H1 (cell line): ENCODE results near the gene CPZ. TPM values are rescaled to one million over a fixed set of nuclear protein-coding genes. Genes with fewer than 3 reads are reported as not detected.

ENCODE experiments used
- CTCF ChIA-PET: fragments of 300-600 bp; sonication (Branson Sonifier 250); formaldehyde crosslinking; loops from one replicate; lab custom pipeline; 2021; ENCODE audit not compliant: partially characterized antibody; lab: Charles Lee
- POLR2A ChIA-PET: fragments of 300-600 bp; sonication (Branson Sonifier 250); formaldehyde crosslinking; loops from one replicate; lab custom pipeline; 2021; ENCODE audit warnings: inconsistent platforms; ENCODE audit not compliant: partially characterized antibody; lab: Charles Lee
- DNase-seq, 2 experiments: peaks; one replicate each; pipeline versions ENCODE4 v3.0.0 to v3.0.0-alpha.2; 2010 to 2022; ENCODE audit warnings: low spot score in 2 of 2, low read depth in 1 of 2, mixed read lengths in 1 of 2
- FAIRE-seq: peaks from 2 replicates; lab custom pipeline; 2011; peaks lifted over from hg19 to GRCh38; lab: Jason Lieb, UNC
- H2AFZ ChIP-seq: 2 replicates; pipeline ENCODE4 v1.8.1; 2012; ENCODE audit warnings: low read length, inconsistent platforms
- H2AK5ac ChIP-seq: 2 replicates; pipeline ENCODE4 v1.6.1; 2013; ENCODE audit warnings: low read depth, low read length
- H2BK120ac ChIP-seq: replicated peaks from 2 replicates; pipeline ENCODE3; 2013; ENCODE audit warnings: low read depth, low read length, inconsistent platforms
- H2BK12ac ChIP-seq: 2 replicates; pipeline ENCODE4 v1.6.1; 2013; ENCODE audit warnings: low read depth, low read length
- H2BK15ac ChIP-seq: 2 replicates; pipeline ENCODE4 v1.6.1; 2013; ENCODE audit warnings: low read length
- H2BK20ac ChIP-seq: 2 replicates; pipeline ENCODE4 v1.6.1; 2013; ENCODE audit warnings: low read length
- H2BK5ac ChIP-seq: 2 replicates; pipeline ENCODE4 v1.6.1; 2013; ENCODE audit warnings: low read depth, low read length
- H3K14ac ChIP-seq: 2 replicates; pipeline ENCODE4 v1.6.1; 2013; ENCODE audit warnings: inconsistent platforms; ENCODE audit not compliant: insufficient read length
- H3K18ac ChIP-seq: 2 replicates; pipeline ENCODE4 v1.6.1; 2013; ENCODE audit warnings: low read length; ENCODE audit errors: extremely low read depth
- H3K23ac ChIP-seq: 2 replicates; pipeline ENCODE4 v1.6.1; 2013; ENCODE audit warnings: inconsistent platforms; ENCODE audit not compliant: insufficient read length
- H3K23me2 ChIP-seq: 2 replicates; pipeline ENCODE4 v1.6.1; 2013; ENCODE audit warnings: low read depth, low read length
- H3K27ac ChIP-seq: 2 replicates; pipeline ENCODE4 v1.6.1; 2011; ENCODE audit warnings: low read depth, low read length, inconsistent platforms
- H3K27me3 ChIP-seq, 4 experiments: replicated peaks in 1 of 4; 1 replicate in 1 of 4; 2 replicates in 3 of 4; pipeline versions ENCODE4 v1.6.1 to v1.8.1; 2011 to 2013; ENCODE audit warnings: low read length in 3 of 4, mild to moderate bottlenecking in 3 of 4, inconsistent platforms in 2 of 4, mixed read lengths in 2 of 4, moderate library complexity in 1 of 4; ENCODE audit not compliant: control insufficient read depth in 3 of 4, insufficient read depth in 3 of 4; ENCODE audit errors: extremely low read depth in 1 of 4
- H3K36me3 ChIP-seq, 4 experiments: 2 replicates each; pipeline versions ENCODE4 v1.6.1 to v1.8.1; 2011 to 2013; ENCODE audit warnings: mild to moderate bottlenecking in 4 of 4, low read length in 3 of 4, moderate library complexity in 2 of 4, control low read depth in 1 of 4, inconsistent platforms in 1 of 4; ENCODE audit not compliant: insufficient read depth in 4 of 4, control insufficient read depth in 2 of 4
- H3K4ac ChIP-seq: replicated peaks from 2 replicates; pipeline ENCODE3; 2013; ENCODE audit warnings: low read length, low read depth, mixed read lengths, inconsistent platforms; ENCODE audit not compliant: insufficient read length
- H3K4me1 ChIP-seq, 4 experiments: replicated peaks in 1 of 4; 1 replicate in 1 of 4; 2 replicates in 3 of 4; pipeline versions ENCODE4 v1.6.1 to v1.8.1; 2011 to 2013; ENCODE audit warnings: low read length in 3 of 4, inconsistent platforms in 2 of 4, mixed read lengths in 1 of 4; ENCODE audit not compliant: insufficient read depth in 4 of 4, control insufficient read depth in 3 of 4
- H3K4me2 ChIP-seq, 2 experiments: 2 replicates each; pipeline versions ENCODE4 v1.6.1 to v1.8.1; 2011 to 2013; ENCODE audit warnings: low read depth in 2 of 2, low read length in 2 of 2, control low read depth in 1 of 2, inconsistent platforms in 1 of 2, mild to moderate bottlenecking in 1 of 2; ENCODE audit not compliant: insufficient read depth in 1 of 2
- H3K4me3 ChIP-seq, 4 experiments: fragments of 200-600, 300-600 bp in 1 of 4; sonication (generic), shearing (Covaris generic), sonication (Bioruptor Twin) in 1 of 4; 2 replicates each; pipeline versions ENCODE4 v1.5.1 to v1.8.1; 2011 to 2016; ENCODE audit warnings: low read length in 4 of 4, low read depth in 3 of 4, control low read depth in 2 of 4, inconsistent platforms in 2 of 4, mild to moderate bottlenecking in 2 of 4, mixed read lengths in 1 of 4, moderate library complexity in 1 of 4; ENCODE audit not compliant: insufficient read depth in 2 of 4; ENCODE audit errors: extremely low read depth in 1 of 4
- H3K56ac ChIP-seq: replicated peaks from 2 replicates; pipeline ENCODE3; 2013; ENCODE audit warnings: low read depth, mild to moderate bottlenecking, mixed read lengths, low read length, inconsistent platforms; ENCODE audit not compliant: insufficient read length
- H3K79me1 ChIP-seq: 2 replicates; pipeline ENCODE4 v1.6.1; 2013; ENCODE audit warnings: low read depth, low read length, control low read depth
- H3K79me2 ChIP-seq, 2 experiments: 2 replicates each; pipeline versions ENCODE4 v1.6.1 to v1.8.1; 2012 to 2013; ENCODE audit warnings: low read length in 2 of 2, mild to moderate bottlenecking in 2 of 2, inconsistent platforms in 1 of 2; ENCODE audit not compliant: insufficient read depth in 2 of 2, control insufficient read depth in 1 of 2
- H3K9ac ChIP-seq, 4 experiments: replicated peaks in 1 of 4; 1 replicate in 1 of 4; 2 replicates in 3 of 4; pipeline versions ENCODE4 v1.6.1 to v1.8.1; 2011 to 2013; ENCODE audit warnings: low read depth in 3 of 4, low read length in 3 of 4, control low read depth in 2 of 4, mild to moderate bottlenecking in 2 of 4, moderate library complexity in 2 of 4, inconsistent platforms in 1 of 4; ENCODE audit errors: extremely low read depth in 1 of 4
- H3K9me3 ChIP-seq, 2 experiments: 2 replicates each; pipeline versions ENCODE4 v1.6.1 to v1.8.1; 2012 to 2013; ENCODE audit warnings: mild to moderate bottlenecking in 2 of 2, moderate library complexity in 2 of 2, control low read depth in 1 of 2, inconsistent platforms in 1 of 2, low read depth in 1 of 2, low read length in 1 of 2, mixed read lengths in 1 of 2; ENCODE audit not compliant: insufficient read depth in 2 of 2
- H4K20me1 ChIP-seq, 2 experiments: replicated peaks in 1 of 2; 2 replicates each; pipeline versions ENCODE3 to v1.8.1; 2011 to 2013; ENCODE audit warnings: inconsistent platforms in 2 of 2, low read length in 2 of 2, mild to moderate bottlenecking in 1 of 2; ENCODE audit not compliant: insufficient read depth in 2 of 2, control insufficient read depth in 1 of 2
- H4K5ac ChIP-seq: 2 replicates; pipeline ENCODE4 v1.6.1; 2013; ENCODE audit warnings: low read length, low read depth, mixed read lengths, inconsistent platforms; ENCODE audit not compliant: insufficient read length
- H4K8ac ChIP-seq: 2 replicates; pipeline ENCODE4 v1.8.0; 2013; ENCODE audit warnings: mild to moderate bottlenecking, moderate library complexity, low read length, inconsistent platforms; ENCODE audit not compliant: insufficient read depth; ENCODE audit errors: extremely low read depth
- H4K91ac ChIP-seq: replicated peaks from 2 replicates; pipeline ENCODE3; 2013; ENCODE audit warnings: low read length, mixed read lengths, inconsistent platforms; ENCODE audit not compliant: insufficient read length
- HDAC2 ChIP-seq, 2 experiments: fragments of 300-600 bp in 1 of 2; sonication (generic) in 1 of 2; IDR thresholded peaks; 2 replicates each; pipeline ENCODE4 v1.6.1; 2011 to 2012; ENCODE audit warnings: low read depth in 2 of 2, low read length in 2 of 2, mild to moderate bottlenecking in 2 of 2, moderate library complexity in 2 of 2, borderline replicate concordance in 1 of 2, inconsistent platforms in 1 of 2
- JUND ChIP-seq: IDR thresholded peaks from 2 replicates; pipeline ENCODE4 v1.6.1; 2011; ENCODE audit warnings: mild to moderate bottlenecking, improper control_type of control experiment, low read length
- KDM1A ChIP-seq: fragments of 200-600, 300-600 bp; sonication (generic); IDR thresholded peaks from 2 replicates; pipeline ENCODE4 v1.7.1; 2016; ENCODE audit warnings: mild to moderate bottlenecking, low read length, borderline replicate concordance
- POU5F1 ChIP-seq: IDR thresholded peaks from 2 replicates; pipeline ENCODE4 v1.6.1; 2011; ENCODE audit warnings: low read depth, mild to moderate bottlenecking, low read length, moderate library complexity
- RFX5 ChIP-seq: IDR thresholded peaks from 2 replicates; pipeline ENCODE4 v1.6.1; 2011; ENCODE audit warnings: low read depth, low read length, improper control_type of control experiment, borderline replicate concordance
- SP1 ChIP-seq: IDR thresholded peaks from 2 replicates; pipeline ENCODE4 v1.6.1; 2011; ENCODE audit warnings: low read depth, low read length
- SP2 ChIP-seq: IDR thresholded peaks from 2 replicates; pipeline ENCODE4 v1.6.1; 2012; ENCODE audit warnings: mild to moderate bottlenecking, low read length, inconsistent platforms
- WGBS, 2 experiments: shearing (Covaris generic) in 1 of 2; methylation state at CpG; one replicate each; pipeline versions ENCODE4 v1.1.6 to v1.1.7; 2013 to 2015; ENCODE audit warnings: low lambda C conversion rate in 2 of 2, mixed read lengths in 2 of 2, inconsistent platforms in 1 of 2, low coverage in 1 of 2, missing lambda C conversion rate in 1 of 2; ENCODE audit not compliant: insufficient replicate concordance in 2 of 2, insufficient coverage in 1 of 2, insufficient read length in 1 of 2; ENCODE audit errors: extremely low coverage in 1 of 2, missing lambda C conversion rate in 1 of 2; 5-methylcytosine and 5-hydroxymethylcytosine counted together
- polyA plus RNA-seq, 7 experiments: library from polyadenylated mRNA; depleted of rRNA in 3 of 7; stranded (reverse) in 5 of 7; unstranded in 2 of 7; fragments of >200 nt in 5 of 7; fragments of 200-250 nt in 2 of 7; gene quantifications; 1 replicate in 5 of 7; 2 replicates in 1 of 7; 4 replicates in 1 of 7; pipeline versions ENCODE4 v1.2.1 to v1.2.3, GENCODE V29; 2011 to 2013; ENCODE audit warnings: missing spikeins in 2 of 7, mixed read lengths in 2 of 7
- total RNA-seq: library from RNA; stranded (reverse); fragmentation: NEBNext Ultra II Directional; extraction: Animal tissue kit (Norgen Biotek cat#: 25700); gene quantifications from 2 replicates; pipeline ENCODE4 v1.2.1, GENCODE V29; 2021

The CPZ gene
- total and polyA plus RNA-seq, 2 of the 8 experiments (the other 6 are each of a cell fraction or from before 2014, with no cell fraction given): 28.8 to 40.7 TPM

DNA sequence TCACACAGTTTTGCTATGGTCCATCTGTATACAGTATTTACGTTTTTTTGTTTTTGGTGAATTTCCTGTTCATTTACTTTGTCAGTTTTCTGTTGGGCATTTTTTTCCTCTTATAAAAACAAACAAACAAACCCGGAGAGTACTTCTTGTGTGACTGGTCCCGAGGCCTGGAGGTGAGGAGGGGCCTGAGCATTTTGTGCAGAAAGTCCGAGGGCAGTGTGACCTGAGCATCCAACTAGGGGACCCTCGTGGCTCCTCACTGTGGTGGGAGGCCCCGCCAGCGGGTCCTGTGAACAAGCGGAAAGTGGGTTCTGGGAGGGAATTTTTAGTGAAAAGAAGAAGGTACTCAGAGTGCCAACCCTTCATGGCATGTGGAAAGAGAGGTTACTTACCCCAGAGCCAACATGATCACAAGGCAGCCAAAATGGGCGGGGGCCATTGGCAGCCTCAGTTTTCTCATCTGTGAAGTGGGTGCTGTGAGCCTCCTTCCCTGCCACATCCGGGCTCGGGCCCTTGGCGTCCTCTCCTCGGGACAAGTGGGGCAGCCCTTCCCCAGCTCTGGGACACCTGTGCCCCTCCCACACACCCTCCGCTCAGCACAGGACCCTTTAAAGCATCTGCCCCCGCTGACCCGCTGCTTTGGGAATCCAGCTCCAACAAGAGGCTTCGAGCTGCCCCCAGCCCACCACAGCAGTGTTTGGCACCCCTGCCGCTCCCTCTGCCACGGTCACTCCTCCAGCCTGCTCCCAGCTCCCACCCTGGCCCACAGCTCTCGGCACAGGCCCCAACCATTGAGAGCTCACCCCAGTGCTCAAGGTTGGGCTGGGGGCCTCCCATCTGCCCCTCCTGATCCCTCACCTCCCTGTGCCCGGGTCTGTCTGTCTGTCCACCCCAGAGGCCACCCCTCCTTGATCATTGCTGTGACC lies 35.2 kb upstream of the CPZ start:
- H3K4me2 ChIP-seq: no peak overlapping the region
- H3K27ac ChIP-seq: no peak overlapping the region
- H3K36me3 ChIP-seq: no peaks in the 10 kb centered on the region
- H4K5ac ChIP-seq: no peak overlapping the region
- H4K91ac ChIP-seq: no peak overlapping the region
- H3K9ac ChIP-seq: no peak overlapping the region
- no peak overlapping the region for H3K14ac ChIP-seq
- H4K8ac ChIP-seq: no peak overlapping the region; the same call in 1 of the 2 replicates
- no peak overlapping the region for H3K23ac ChIP-seq
- CTCF ChIA-PET: interaction anchor here (1.1 to 2.8 kb wide), 9 partner anchors 9 to 89 kb away, joined by 3 to 12 read pairs (median 4); no protein-coding TSS in a partner anchor
- no peak for FAIRE-seq
- no peak overlapping the region for H2BK15ac ChIP-seq
- H3K79me1 ChIP-seq: no peaks in the 10 kb centered on the region
- no peak for DNase-seq
- H3K23me2 ChIP-seq: no peaks in the 10 kb centered on the region
- POLR2A ChIA-PET: interaction anchor here (2.7 kb wide), 1 partner anchor 11 kb away, joined by 12 read pairs; no protein-coding TSS in a partner anchor
- no peak overlapping the region for H2BK120ac ChIP-seq
- H2BK5ac ChIP-seq: no peak overlapping the region
- no peaks in the 10 kb centered on the region for H4K20me1 ChIP-seq
- H3K56ac ChIP-seq: no peak overlapping the region
- no peaks in the 10 kb centered on the region for H3K27me3 ChIP-seq
- WGBS, 2 experiments: 88% methylated on average over 19 of the region's 21 CpGs; no CpG with 5 or more reads in 1 of the 2 experiments
- no peaks in the 10 kb centered on the region for H3K79me2 ChIP-seq
- no peak overlapping the region for H3K18ac ChIP-seq
- H2BK20ac ChIP-seq: no peak overlapping the region
- no peak overlapping the region for H3K4ac ChIP-seq
- no peak overlapping the region for H2AFZ ChIP-seq
- H2BK12ac ChIP-seq: peak overlapping the region; percentile 75; the same call in 1 of the 2 replicates
- H3K4me3 ChIP-seq: no peak overlapping the region
- H3K4me1 ChIP-seq: peaks cover 0 to 10% (median 4%) of the 10 kb centered on the region in 4 experiments; a peak in 4 of 7 replicates
- no peak overlapping the region for H2AK5ac ChIP-seq
- H3K9me3 ChIP-seq: no peaks in the 10 kb centered on the region
- TF ChIP-seq SP1 (no peak), RFX5 (no peak), SP2 (no peak), KDM1A (peak; percentile 73; the same call in 1 of the 2 replicates), JUND (no peak), HDAC2 (IDR thresholded peaks at IDR 0.05; ENCODE audit: borderline replicate concordance in 1 of 2, low read depth in 2 of 2, low read length in 2 of 2) (no peak), POU5F1 (no peak)
- TF ChIP-seq, all 59 proteins: peak for 1
